Measurements from ENCODE around the gene PPA1.

DNA sequence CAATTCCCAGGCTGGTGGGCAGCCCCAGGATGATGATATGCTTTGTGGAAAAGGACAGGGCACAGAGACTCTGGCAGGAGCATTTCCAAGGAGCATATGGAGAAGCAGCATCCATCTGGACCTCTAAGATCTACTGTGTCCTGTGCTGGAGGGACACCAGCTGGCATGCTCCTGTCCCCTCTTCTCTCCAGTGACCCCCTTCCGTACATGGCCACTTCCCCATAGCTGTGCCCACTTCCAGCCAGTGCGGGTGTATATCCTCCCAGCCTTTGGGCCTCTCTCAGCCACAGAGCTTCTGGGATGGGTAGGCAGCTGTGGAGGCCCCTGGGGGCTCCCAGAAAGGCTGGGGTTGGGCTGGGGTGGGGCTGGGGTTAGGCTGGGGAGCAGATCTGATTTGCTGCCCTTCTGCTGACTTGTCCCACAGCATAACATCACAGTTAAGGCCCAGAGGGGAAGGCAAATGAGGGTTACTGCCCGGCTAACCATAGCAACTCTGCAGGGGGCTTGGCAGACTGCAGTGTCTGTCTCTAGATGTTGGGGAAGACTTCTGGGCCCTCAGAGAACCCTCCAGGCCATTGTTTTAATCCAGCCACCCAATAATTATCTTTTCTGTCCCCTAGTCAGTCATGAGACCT, 44.3 kb upstream of the PPA1 start:
- TF ChIP-seq CTCF (IDR thresholded peaks at IDR 0.05) (no peak), POLR2A (IDR thresholded peaks at IDR 0.05) (no peak)
